GM18861 (cell line): ENCODE data around the gene SASS6.
A peak's percentile ranks its signal among the peaks of the same experiment; 100 is the strongest.

Experiments
- ATAC-seq: cut with Tn5 transposase; IDR thresholded peaks from one replicate; pipeline ENCODE4 v1.9.1; 2021; ENCODE audit not compliant: unreplicated experiment

Gene SASS6, protein sequence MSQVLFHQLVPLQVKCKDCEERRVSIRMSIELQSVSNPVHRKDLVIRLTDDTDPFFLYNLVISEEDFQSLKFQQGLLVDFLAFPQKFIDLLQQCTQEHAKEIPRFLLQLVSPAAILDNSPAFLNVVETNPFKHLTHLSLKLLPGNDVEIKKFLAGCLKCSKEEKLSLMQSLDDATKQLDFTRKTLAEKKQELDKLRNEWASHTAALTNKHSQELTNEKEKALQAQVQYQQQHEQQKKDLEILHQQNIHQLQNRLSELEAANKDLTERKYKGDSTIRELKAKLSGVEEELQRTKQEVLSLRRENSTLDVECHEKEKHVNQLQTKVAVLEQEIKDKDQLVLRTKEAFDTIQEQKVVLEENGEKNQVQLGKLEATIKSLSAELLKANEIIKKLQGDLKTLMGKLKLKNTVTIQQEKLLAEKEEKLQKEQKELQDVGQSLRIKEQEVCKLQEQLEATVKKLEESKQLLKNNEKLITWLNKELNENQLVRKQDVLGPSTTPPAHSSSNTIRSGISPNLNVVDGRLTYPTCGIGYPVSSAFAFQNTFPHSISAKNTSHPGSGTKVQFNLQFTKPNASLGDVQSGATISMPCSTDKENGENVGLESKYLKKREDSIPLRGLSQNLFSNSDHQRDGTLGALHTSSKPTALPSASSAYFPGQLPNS

DNA sequence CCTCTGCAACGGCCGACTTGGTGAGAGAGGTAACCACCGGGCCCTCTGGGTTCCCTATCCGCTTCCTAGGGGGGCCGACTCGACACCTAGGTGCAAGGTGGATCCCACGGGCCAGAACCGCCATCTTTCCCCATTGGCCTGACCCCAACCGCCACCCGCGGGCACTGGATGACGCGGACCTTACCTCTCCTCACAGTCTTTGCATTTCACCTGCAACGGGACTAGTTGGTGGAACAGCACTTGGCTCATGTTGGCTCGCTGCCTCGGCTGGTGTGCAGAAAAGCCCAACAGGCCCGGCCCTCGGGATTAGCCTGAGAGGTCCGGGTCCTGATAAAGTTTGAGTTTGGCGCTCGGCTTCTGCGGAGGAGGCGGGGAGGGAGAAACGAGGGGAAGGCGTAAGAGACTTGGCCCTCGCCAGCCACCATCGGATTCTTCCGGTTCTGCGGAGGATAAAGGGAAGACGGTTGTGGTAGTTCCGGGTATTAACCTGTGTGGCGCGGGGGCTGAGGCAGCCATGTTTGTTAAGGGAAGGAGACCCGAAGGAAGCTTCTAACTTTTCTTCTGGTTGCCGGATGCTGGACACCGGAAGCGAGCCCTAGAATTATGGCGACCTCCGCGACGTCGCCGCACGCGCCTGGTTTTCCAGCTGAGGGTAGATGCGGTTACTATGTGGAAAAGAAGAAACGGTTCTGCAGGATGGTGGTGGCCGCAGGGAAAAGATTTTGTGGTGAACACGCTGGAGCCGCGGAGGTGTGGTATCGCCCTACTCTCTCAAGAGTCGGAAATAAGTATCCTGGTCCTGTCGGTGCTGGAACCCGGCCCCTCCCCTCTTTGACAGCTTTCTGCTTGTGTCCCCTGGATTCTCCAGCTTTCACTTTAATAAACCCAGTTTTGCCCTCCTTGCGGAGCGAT is at the start of gene SASS6, which contains the start of gene TRMT13:
SASS6 (minus strand) TSS at position 365 of the 912 bp plus-strand sequence; CDS start at position 249, 116 bp downstream.
TRMT13 (plus strand) TSS at position 598 of the 912 bp plus-strand sequence; CDS start at position 604, 6 bp downstream.
- ATAC-seq, result peak; percentile 83

DNA sequence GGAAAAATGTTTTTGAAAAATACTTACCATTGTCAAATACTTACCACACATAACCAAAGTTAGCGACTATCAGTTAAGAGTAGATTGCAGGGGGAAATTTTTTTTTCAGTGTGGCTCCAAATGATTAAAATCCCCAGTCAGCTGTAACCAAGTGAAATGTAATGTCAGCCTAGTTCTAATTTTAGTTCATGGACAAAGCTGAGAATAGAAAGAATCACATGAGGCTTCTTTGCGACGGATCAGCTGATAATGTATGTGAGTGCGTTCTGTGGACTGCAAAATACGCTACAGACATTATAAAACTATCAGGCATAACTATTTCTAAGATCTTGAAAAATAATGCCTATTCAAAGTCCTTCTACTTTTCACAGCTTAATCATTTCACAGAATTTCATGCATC is 45.4 kb upstream of the SASS6 start, which contains the start of gene LRRC39:
LRRC39 (minus strand) TSS at position 166 of the 400 bp plus-strand sequence. CDS start 9,740 bp downstream, outside the sequence.
- no peak for ATAC-seq

DNA sequence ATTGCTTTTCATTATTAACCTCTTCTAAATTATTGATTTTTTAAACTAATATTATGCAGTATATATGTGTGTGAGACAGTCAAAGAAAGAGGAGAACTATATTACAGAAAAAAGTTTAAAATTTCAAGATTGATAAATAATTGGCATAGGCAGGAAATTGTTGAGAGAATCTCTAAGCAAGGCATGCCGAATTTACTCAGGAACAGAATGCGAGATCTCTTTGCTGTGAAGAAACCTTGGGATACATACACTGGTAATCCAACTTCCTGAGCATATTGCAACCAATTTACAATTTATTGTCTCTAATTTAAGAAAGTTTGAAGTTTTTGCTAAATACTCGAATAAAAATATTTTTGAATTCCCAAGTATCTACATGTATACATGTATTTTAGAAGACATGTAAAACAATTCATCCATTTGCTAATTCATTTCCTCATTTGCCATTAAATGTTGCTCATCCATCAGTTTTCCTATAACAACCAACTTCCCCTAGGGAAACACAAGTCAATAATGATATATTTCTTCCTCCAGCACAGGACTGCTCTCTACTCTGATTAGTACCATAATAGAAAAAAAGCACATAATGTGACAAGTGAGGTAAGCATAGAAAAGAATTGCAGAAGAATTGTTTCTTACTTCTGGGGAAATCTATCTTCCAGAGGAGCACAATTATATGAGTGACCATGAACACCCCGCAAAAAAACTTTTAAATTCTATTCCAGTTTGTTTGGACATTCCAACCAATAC is 44.7 kb upstream of the SASS6 start:
- ATAC-seq, result no peak

DNA sequence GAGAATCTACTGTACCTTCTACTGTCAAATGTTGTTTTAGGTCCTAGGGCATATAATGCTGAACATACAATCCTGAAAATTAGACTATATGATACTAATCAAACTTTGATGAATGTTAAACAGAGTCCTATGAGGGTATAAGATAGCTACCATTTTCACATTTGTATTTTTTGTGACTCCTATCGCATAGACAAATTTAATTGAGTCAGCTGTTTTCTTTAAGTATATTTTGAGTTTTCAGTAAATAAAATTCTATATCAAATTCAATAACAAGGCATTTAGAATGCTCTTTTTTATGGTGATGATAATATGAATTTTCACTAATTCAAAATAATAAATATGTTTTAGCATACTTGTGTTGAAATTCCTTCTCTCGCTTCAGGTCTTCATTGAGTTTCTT is 35.3 kb upstream of the SASS6 start:
- no peak for ATAC-seq

DNA sequence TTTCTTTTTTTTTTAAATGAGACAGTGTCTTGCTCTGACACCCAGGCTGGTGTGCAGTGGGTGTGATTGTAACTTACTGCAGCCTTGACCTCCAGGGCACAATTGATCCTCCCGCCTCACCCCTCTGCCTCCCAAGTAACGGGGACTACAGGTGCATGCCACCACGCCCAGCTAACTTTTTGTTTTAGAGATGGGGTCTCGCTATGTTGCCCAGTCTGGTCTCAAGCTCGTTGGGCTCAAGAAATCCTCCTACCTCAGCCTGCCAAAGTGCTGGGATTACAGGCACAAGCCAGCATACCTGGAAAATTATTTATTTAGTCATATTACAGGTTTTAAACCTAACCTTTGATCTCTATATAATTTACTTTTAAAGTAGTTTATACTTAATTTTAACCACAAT is 32.0 kb upstream of the SASS6 start:
- ATAC-seq, result no peak

DNA sequence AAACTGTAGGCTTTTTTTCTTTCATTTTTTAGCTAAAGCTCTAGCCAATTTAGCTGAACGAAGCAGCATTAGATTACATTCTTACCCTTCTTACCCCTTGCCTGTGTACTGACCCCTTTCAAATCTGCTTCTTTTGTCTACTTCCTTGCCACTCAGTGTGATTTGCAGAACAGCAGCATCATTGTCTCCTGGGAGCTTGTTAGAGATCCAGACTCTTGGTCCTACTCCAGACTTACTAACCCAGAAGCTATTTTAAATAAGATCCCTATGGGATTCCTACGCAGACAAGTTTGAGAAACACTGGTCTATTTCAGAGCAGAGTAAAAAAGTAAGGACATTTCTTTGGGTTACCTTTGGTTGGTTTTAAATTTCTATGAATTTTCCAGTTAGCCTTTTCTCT is 31.5 kb upstream of the SASS6 start:
- ATAC-seq, result no peak

DNA sequence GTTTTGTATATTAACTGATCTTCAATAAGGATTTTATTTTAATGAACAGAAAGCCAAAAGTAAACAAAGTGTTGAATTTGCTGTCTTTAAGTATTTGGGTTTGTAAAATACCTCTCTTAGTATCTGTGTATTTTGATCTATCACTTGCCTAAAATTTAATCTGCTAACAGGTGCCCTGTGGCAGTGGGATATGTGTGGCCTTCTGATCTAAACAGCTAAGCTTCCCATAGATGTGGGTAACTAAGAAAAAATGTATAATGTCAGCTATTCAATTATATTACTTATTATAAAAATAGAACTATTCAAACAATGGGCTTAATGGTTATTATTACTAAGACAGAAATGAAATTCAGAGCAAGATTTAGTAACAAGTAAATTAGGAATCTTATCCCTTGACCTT is 30.2 kb upstream of the SASS6 start:
- ATAC-seq, result no peak

DNA sequence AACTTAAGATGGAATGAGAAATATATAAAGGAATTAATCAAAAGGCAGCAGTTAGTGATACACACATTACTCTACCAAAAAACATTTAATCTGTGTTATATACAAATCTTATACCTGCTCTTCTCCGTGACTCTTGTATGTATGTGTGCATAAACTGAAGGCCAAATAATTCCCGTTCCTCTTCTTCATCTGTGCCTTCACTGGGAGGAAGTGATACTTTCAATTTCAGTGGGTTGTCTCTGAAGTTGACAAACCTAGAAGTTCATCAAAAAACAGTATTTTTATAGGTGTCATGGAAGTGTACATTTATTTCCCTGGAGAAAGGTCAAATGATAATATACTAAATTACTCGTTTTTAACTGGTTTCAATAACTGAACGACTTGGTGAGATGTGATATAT is 19.5 kb upstream of the SASS6 start:
- peak; percentile 73 for ATAC-seq

DNA sequence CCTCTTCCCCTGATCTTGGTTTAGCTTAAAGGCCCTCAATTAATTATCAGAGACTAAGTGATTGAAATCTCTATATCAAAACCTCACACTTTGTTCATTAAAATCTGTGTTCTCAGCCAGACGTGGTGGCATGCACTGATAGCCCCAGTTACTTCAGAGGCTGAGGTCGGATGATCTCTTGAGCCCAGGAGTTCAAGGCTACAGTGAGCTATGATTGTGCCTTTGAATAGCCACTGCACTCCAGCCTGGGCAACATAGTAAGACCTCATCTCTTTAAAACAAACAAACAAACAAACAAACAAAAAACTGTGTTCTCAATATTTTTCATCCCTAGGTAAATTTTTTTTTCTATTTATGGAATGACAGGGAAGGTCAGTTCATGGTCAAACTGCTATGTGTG is 18.9 kb upstream of the SASS6 start:
- no peak for ATAC-seq

DNA sequence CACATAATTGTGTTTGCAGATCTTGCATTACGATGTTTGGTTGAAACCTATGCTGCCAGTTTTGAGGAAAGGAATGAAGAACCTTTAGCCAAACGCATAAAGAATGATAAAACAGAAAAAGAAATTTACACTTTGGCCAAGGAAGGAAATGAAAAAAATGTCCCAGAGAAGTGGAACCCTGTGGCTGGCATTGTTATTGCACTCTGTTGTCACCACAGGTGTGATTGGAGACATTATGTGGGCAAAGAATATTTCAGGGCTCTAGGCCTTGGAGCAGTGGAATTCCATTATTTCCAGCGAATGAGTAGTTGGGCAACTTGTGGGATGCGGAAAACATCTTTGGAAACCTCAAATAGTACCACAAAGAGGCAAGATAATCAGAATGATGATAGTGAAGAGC is 15.1 kb upstream of the SASS6 start:
- ATAC-seq, result no peak

DNA sequence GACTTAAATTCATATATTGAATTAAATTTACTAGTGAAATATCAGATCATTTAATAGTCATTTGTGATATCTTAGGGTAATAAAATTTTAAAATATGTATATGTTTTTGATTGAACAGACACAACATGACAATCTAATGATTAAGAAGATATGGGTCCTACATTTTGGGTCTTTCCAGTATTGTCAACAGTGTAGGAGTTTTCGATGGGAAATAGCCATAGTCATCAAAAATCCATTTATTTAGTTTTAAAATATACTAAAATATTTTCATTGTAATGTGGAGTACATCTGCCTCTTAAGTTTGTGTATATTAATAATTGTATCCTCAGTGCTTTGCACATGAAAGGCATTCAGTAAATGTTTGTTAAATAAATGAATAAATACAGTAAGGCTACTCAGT is 14.2 kb upstream of the SASS6 start:
- no peak for ATAC-seq

DNA sequence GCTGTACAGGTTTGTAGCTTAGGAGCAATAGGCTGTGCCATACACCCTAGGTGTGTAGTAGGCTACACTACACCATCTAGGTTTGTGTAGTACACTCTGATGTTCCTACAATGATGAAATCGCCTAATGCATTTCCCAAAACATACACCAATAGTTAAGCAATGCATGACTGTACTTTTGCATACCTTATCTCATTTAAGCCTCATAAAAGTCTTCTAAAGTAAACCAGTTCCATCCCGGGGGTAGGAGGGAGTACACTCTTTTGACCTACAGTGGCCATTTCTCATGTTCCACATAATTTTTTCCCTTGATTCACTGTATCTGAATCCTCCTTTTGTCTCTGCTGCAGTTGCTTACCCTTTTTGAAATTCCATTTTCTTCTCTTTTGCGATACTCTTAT is 12.4 kb upstream of the SASS6 start:
- ATAC-seq, result no peak

DNA sequence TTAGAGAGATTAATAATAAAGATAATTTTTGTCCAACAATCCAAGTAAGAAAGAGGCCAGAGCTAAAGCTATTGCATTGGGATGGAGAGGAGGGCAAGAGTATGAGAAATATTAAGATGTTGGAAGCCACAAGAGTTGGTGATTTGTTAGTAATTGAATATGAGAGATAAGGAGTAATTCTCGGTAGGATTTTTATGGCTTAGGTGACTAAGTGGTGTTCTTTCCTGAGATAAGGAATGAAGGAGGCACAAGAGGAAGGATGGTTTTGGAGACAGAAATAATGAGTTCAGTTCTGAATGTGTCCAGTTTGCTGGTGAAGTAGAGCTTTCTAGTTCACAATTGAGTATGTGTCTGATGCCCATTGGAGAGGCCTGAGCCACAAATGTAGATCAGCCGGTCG is 9.6 kb upstream of the SASS6 start:
- ATAC-seq, result no peak

DNA sequence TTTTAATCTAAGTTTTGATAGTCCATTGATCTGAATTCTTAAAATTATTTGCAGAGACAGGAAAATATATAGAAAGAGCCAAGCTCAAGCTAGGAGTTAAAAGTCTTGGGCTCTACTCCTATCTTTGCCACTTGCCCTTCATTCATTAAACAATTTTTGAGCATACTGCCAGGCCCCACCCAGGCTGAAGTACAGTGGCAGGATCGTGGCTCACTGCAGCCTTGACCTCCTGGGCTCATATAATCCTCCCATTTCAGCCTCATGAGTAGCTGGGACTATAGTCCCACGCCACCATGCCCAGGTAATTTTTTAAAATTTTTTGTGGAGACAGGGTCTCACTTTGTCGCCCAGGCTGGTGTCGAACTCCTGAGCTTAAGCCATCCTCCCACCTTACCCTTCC is 8.5 kb upstream of the SASS6 start:
- no peak for ATAC-seq

DNA sequence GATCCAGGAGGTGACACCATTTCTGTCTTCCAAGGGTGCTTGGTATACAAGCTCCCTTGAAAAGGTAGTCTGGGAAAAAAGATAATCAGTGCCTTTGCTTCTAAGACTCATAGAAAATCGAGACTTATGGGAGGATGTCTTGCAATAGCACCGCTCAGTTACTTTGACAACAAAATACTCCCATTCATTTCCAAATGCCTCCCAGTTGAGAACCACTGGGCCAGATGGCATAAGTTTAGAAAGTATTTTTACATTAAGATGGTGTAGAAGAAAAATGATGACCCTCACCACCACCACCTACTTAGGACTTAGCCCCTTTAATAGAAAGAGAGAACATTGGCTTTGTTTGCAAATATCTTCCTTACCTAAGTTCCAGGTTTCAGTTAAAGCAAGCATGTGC is 4.9 kb upstream of the SASS6 start:
- ATAC-seq, result no peak

DNA sequence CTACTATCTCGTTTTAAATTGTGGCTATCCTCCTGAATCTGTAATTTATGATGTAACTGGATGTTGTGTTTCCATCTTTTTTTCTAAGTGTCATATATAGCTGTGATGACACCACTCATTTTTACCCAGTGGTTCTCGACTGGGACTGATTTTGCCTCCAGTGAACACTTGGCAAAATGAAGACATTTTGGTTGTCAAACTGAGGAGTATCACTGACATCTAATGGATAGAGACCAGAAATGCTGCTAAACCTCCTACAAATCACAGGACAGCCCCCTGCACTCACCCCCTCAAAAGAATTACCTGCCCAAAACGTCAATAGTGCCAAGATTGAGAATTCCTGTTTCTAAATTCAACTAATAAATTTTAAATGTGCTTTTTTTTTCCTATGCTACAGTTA is 2.1 kb upstream of the SASS6 start:
- no peak for ATAC-seq

DNA sequence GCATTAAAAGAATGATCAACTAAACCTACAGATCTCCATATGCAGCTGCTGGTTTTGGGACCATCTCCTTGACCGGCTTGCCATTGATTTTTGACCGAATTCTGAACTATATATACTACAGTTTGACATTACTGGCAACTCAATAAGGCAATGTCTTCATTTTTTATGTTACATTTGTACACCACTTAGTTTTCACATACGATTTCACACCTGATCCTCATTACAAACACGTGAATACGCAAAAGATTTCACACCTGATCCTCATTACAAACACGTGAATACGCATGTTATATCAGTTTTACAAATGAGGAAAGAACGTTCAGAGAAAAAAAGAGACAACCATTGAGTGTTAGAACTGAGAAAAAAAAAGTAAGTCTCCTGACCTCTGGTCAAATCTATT is 1.1 kb downstream of the SASS6 start:
- no peak for ATAC-seq

DNA sequence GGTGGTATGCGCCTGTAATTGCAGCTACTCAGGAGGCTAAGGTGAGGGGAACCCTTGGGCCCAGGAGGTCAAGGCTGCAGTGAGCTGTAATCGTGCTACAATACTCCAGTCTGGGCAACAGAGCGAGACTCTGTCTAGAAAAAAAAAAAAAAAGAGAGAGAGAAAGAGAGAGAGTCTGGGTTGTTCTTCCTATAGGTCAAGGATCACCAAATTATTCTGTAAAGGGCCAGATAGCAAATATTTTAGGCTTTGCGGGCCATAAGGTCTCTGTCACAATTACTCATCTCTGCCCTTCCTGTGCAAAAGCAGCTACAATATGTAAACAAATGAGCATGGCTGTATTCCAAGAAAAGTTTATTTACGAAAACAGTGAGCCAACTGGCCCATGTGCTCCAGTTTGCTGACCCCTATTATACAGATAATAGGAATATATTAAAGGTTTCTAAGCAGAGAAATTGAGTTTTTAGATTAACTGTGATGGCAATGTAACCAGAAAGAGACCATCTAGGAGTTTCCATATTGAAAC is 2.1 kb downstream of the SASS6 start:
- no peak for ATAC-seq

DNA sequence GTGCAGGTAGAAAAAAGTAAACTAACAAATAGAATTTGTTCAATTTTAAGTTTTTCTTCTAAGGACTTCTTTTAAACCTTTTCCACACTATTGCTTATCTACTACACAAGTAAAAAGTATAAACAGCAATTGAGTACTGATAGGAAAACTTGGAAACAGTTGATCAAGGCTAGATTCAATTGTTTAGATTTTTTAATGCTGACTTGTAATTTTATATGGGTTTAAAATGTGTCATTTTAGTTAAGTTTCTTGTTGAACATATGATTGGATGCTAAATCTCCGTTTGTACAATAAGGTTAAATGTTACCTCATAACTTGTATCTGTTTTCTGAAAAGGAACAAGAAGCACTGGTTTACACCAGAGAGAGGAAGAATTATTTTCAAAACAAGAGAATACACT is 5.5 kb downstream of the SASS6 start:
- no peak for ATAC-seq

DNA sequence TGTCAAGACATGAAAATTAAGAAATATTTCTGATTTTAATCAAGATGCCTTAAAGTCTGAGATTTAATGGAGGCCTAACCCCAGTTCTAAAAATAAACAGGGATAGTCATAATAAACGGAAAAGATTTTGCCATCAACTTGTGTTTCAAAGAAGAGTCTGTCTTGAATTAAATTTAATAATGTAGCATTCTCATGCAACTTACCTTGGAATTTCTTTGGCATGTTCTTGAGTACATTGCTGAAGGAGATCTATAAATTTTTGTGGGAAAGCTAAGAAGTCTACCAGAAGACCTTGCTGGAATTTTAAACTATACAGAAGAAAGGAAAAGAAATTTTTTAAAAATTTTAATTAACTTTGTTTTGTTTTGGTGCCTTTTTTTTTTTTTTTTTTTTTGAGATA is 10.6 kb downstream of the SASS6 start:
- ATAC-seq, result no peak
